Glomerular visceral epithelial cell (primary cell): ENCODE data around the gene DYSF.
A peak's percentile ranks its signal among the peaks of the same experiment; 100 is the strongest.

ENCODE experiments used
- DNase-seq: peaks from one replicate; pipeline ENCODE4 v3.0.0-alpha.2; 2016; ENCODE audit errors: extremely low spot score

DYSF gene

GRCh38 chr2:71571945-71572344 is 118.6 kb downstream of the DYSF start:
- no peak for DNase-seq

- DNase-seq: no peak
These were observed 122.6 kb downstream of the DYSF start for GRCh38 chr2:71575966-71576365.

GRCh38 chr2:71576541-71576940 is 123.2 kb downstream of the DYSF start:
- no peak for DNase-seq

GRCh38 chr2:71577209-71577608 is 123.8 kb downstream of the DYSF start:
- no peak for DNase-seq

GRCh38 chr2:71578767-71579342 is 125.5 kb downstream of the DYSF start:
- DNase-seq: no peak

- DNase-seq: no peak
These were observed 127.7 kb downstream of the DYSF start for GRCh38 chr2:71581026-71581425.

GRCh38 chr2:71583876-71584275 is 130.5 kb downstream of the DYSF start:
- peak; percentile 3 for DNase-seq

- DNase-seq: no peak
These were observed 133.1 kb downstream of the DYSF start for GRCh38 chr2:71586471-71586870.

- no peak for DNase-seq
These were observed 134.2 kb downstream of the DYSF start for GRCh38 chr2:71587509-71588073.

- DNase-seq: no peak
These were observed 135.3 kb downstream of the DYSF start for GRCh38 chr2:71588497-71589170.

- no peak for DNase-seq
These were observed 136.4 kb downstream of the DYSF start for GRCh38 chr2:71589763-71590162.

- DNase-seq: no peak
These were observed 137.7 kb downstream of the DYSF start for GRCh38 chr2:71591044-71591443.

- no peak for DNase-seq
These were observed 138.9 kb downstream of the DYSF start for GRCh38 chr2:71592181-71592711.

- no peak for DNase-seq
These were observed 142.2 kb downstream of the DYSF start for GRCh38 chr2:71595569-71595968.

GRCh38 chr2:71596011-71596410 is 142.7 kb downstream of the DYSF start:
- no peak for DNase-seq

- no peak for DNase-seq
These were observed 144.4 kb downstream of the DYSF start for GRCh38 chr2:71597756-71598155.

GRCh38 chr2:71598526-71598925 is 145.2 kb downstream of the DYSF start:
- no peak for DNase-seq

GRCh38 chr2:71599038-71599437 is 145.7 kb downstream of the DYSF start:
- DNase-seq: no peak

- no peak for DNase-seq
These were observed 146.4 kb downstream of the DYSF start for GRCh38 chr2:71599646-71600236.

GRCh38 chr2:71600555-71600954 is 147.2 kb downstream of the DYSF start:
- no peak for DNase-seq

GRCh38 chr2:71601136-71602114 is 148.1 kb downstream of the DYSF start:
- DNase-seq: no peak

- no peak for DNase-seq
These were observed 148.7 kb downstream of the DYSF start for GRCh38 chr2:71602115-71602495.
